Measurements from ENCODE around the gene TMPRSS7.

DNA sequence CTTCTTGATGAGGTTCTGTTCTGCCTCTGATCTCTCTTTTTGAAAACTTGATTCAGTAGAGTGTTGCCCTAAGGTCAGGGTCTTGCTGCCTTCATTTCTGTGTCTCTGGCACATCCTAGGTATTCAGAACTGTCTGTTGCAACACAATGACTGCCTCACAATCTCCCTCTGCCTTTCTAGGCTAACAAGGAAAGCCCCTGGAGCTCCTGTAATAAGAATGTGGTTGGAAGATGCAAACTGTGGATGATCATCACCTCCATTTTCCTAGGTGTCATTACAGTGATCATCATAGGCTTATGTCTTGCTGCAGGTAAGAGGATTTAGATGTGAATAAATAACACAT, 58.6 kb downstream of the TMPRSS7 start:
- TF ChIP-seq, protein P1, sequence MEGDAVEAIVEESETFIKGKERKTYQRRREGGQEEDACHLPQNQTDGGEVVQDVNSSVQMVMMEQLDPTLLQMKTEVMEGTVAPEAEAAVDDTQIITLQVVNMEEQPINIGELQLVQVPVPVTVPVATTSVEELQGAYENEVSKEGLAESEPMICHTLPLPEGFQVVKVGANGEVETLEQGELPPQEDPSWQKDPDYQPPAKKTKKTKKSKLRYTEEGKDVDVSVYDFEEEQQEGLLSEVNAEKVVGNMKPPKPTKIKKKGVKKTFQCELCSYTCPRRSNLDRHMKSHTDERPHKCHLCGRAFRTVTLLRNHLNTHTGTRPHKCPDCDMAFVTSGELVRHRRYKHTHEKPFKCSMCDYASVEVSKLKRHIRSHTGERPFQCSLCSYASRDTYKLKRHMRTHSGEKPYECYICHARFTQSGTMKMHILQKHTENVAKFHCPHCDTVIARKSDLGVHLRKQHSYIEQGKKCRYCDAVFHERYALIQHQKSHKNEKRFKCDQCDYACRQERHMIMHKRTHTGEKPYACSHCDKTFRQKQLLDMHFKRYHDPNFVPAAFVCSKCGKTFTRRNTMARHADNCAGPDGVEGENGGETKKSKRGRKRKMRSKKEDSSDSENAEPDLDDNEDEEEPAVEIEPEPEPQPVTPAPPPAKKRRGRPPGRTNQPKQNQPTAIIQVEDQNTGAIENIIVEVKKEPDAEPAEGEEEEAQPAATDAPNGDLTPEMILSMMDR (IDR thresholded peaks at IDR 0.05): no peak
- no peak for TF ChIP-seq POLR2A (IDR thresholded peaks at IDR 0.05)
